HUES64 (cell line): ENCODE measurements around the gene BCAS3.
"Not testable (repeated sequence)": the region's sequence is repeated elsewhere in the genome, so short reads cannot be mapped to it uniquely, and the experiment has no call there.

Experiments used
- H3K27ac ChIP-seq: 2 replicates; pipeline ENCODE4 v1.7.0; 2013; ENCODE audit warnings: low read depth, low read length, inconsistent platforms
- H3K27me3 ChIP-seq: 2 replicates; pipeline ENCODE4 v1.6.1; 2013; ENCODE audit warnings: mild to moderate bottlenecking, low read length; ENCODE audit not compliant: insufficient read depth
- H3K36me3 ChIP-seq: 2 replicates; pipeline ENCODE4 v1.6.1; 2013; ENCODE audit warnings: mild to moderate bottlenecking, low read length; ENCODE audit not compliant: insufficient read depth
- H3K4me1 ChIP-seq: 2 replicates; pipeline ENCODE4 v1.6.1; 2013; ENCODE audit warnings: mild to moderate bottlenecking, low read length, moderate library complexity; ENCODE audit not compliant: insufficient read depth
- H3K4me3 ChIP-seq: 2 replicates; pipeline ENCODE4 v1.5.1; 2013; ENCODE audit warnings: mild to moderate bottlenecking, low read length, moderate library complexity
- H3K9ac ChIP-seq: 2 replicates; pipeline ENCODE4 v1.6.1; 2013; ENCODE audit warnings: mild to moderate bottlenecking, low read depth, low read length
- H3K9me3 ChIP-seq: 2 replicates; pipeline ENCODE4 v1.6.1; 2013; ENCODE audit warnings: low read depth, low read length; ENCODE audit not compliant: insufficient read depth
- WGBS: fragments of 150-250, 120-280 bp; methylation state at CpG from one replicate; pipeline ENCODE4 v1.1.7; 2013; ENCODE audit warnings: missing lambda C conversion rate; 5-methylcytosine and 5-hydroxymethylcytosine counted together

Gene BCAS3

GRCh38 chr17:60646701-60647100 is 30.9 kb upstream of the BCAS3 start:
- Histone ChIP-seq H3K9me3 (no peaks in the 10 kb centered on the region), H3K36me3 (peaks cover 37% of the 10 kb centered on the region), H3K4me1 (no peaks in the 10 kb centered on the region), H3K27ac (no peak overlapping the region), H3K4me3 (no peak overlapping the region), H3K27me3 (no peaks in the 10 kb centered on the region), H3K9ac (no peak overlapping the region)
- 88% methylated on average over 2 of the region's 3 CpGs for WGBS

DNA sequence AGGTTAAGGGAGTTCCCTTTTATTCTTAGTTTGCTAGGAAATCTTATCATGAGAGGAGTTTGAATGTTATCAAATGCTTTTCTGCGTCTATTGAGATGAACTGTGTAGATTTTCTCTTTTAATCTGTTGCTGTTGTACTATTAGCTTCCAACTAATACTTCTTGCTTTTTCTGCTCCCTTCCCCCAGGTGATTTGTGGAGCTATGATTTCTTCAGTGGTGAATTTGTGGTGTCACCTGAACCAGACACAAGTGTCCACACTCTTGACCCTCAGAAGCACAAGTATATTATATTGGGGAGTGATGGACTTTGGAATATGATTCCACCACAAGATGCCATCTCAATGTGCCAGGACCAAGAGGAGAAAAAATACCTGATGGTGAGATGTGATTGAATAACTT is 29.9 kb upstream of the BCAS3 start:
- Histone ChIP-seq H3K4me1 (no peaks in the 10 kb centered on the region), H3K27ac (no peak overlapping the region), H3K4me3 (no peak overlapping the region), H3K9ac (no peak overlapping the region), H3K27me3 (no peaks in the 10 kb centered on the region), H3K9me3 (no peaks in the 10 kb centered on the region), H3K36me3 (peaks cover 37% of the 10 kb centered on the region)
- WGBS, result 80% methylated on average over 1 of the region's 1 CpG

- 81% methylated on average over 1 of the region's 2 CpGs for WGBS
- Histone ChIP-seq H3K4me1 (no peaks in the 10 kb centered on the region), H3K36me3 (peaks cover 44% of the 10 kb centered on the region), H3K27ac (no peak overlapping the region), H3K9ac (no peak overlapping the region), H3K9me3 (no peaks in the 10 kb centered on the region), H3K4me3 (no peak overlapping the region), H3K27me3 (no peaks in the 10 kb centered on the region)
These were observed 25.0 kb upstream of the BCAS3 start for GRCh38 chr17:60652454-60653247.

- peaks cover 41% of the 10 kb centered on the region for H3K36me3 ChIP-seq
- H3K27ac ChIP-seq, result no peak overlapping the region
- H3K9ac ChIP-seq, result no peak overlapping the region
- no peaks in the 10 kb centered on the region for H3K27me3 ChIP-seq
- H3K4me1 ChIP-seq, result no peaks in the 10 kb centered on the region
- H3K9me3 ChIP-seq, result no peaks in the 10 kb centered on the region
- 80% methylated on average over 1 of the region's 1 CpG for WGBS
- no peak overlapping the region for H3K4me3 ChIP-seq
These were observed 24.1 kb upstream of the BCAS3 start for GRCh38 chr17:60653569-60653968.

DNA sequence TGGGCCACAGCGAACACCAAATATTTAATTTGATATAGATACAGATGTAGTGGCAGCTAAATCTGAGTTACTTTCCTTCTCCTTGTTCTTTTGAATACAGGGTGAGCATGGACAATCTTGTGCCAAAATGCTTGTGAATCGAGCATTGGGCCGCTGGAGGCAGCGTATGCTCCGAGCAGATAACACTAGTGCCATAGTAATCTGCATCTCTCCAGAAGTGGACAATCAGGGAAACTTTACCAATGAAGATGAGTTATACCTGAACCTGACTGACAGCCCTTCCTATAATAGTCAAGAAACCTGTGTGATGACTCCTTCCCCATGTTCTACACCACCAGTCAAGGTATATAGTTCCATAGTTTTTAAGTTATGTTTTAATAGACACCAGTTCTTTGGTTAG is 21.2 kb upstream of the BCAS3 start:
- 98% methylated on average over 5 of the region's 5 CpGs for WGBS
- peaks cover 25% of the 10 kb centered on the region for H3K36me3 ChIP-seq
- H3K9ac ChIP-seq, result no peak overlapping the region
- H3K9me3 ChIP-seq, result no peaks in the 10 kb centered on the region
- no peak overlapping the region for H3K27ac ChIP-seq
- no peaks in the 10 kb centered on the region for H3K4me1 ChIP-seq
- H3K4me3 ChIP-seq, result no peak overlapping the region
- H3K27me3 ChIP-seq, result no peaks in the 10 kb centered on the region

- Histone ChIP-seq H3K27ac (no peak overlapping the region), H3K9me3 (no peaks in the 10 kb centered on the region), H3K4me3 (no peak overlapping the region), H3K27me3 (no peaks in the 10 kb centered on the region), H3K9ac (no peak overlapping the region), H3K4me1 (no peaks in the 10 kb centered on the region), H3K36me3 (peaks cover 39% of the 10 kb centered on the region)
- 91% methylated on average over 1 of the region's 1 CpG for WGBS
These were observed 18.5 kb upstream of the BCAS3 start for GRCh38 chr17:60659156-60659555.

DNA sequence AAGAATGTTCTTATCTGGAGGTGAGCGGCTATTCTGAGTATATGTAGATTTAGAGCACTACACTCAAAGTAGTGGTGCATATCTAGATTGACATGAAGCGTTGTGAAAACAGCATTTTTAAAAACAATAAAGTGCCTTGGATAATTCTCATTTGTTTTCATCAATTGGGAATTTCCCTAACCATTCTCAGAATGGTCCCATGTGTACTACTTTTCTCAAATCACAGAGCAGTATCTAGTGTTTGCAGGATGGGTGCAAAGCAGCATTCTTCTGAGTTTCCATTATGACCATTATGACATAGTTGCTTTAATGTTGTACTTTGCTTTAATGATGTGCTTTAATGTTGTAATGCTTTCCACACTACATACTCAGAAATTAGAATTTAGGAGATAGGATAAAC is 16.2 kb upstream of the BCAS3 start:
- Histone ChIP-seq H3K4me1 (no peaks in the 10 kb centered on the region), H3K9ac (no peak overlapping the region), H3K9me3 (no peaks in the 10 kb centered on the region), H3K4me3 (no peak overlapping the region), H3K27ac (no peak overlapping the region), H3K36me3 (peaks cover 41% of the 10 kb centered on the region), H3K27me3 (no peaks in the 10 kb centered on the region)
- WGBS, result 100% methylated on average over 2 of the region's 2 CpGs

DNA sequence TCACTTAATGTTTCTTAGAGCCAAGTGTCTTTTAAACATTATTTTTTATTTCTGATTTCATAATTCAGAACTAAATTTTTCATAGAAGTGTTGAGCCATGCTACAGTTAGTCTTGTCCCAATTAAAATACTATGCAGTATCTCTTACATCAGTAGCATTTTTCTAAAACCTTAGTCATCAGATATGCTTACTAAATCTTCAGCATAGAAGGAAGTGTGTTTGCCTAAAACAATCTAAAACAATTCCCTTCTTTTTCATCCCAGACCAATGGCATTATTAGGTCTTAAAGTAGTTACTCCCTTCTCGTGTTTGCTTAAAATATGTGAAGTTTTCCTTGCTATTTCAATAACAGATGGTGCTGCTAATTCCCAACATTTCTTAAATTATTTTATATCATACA is 13.6 kb upstream of the BCAS3 start:
- H3K36me3 ChIP-seq, result peaks cover 23% of the 10 kb centered on the region
- H3K4me1 ChIP-seq, result no peaks in the 10 kb centered on the region
- WGBS, result no CpG with 5 or more reads among the region's 1 CpG
- H3K4me3 ChIP-seq, result no peak overlapping the region
- H3K9me3 ChIP-seq, result no peaks in the 10 kb centered on the region
- no peak overlapping the region for H3K27ac ChIP-seq
- H3K27me3 ChIP-seq, result no peaks in the 10 kb centered on the region
- no peak overlapping the region for H3K9ac ChIP-seq

GRCh38 chr17:60665602-60666001 is 12.0 kb upstream of the BCAS3 start:
- Histone ChIP-seq H3K4me3 (no peak overlapping the region), H3K36me3 (peaks cover 20% of the 10 kb centered on the region), H3K4me1 (no peaks in the 10 kb centered on the region), H3K27ac (no peak overlapping the region), H3K9me3 (no peaks in the 10 kb centered on the region), H3K9ac (no peak overlapping the region), H3K27me3 (no peaks in the 10 kb centered on the region)
- WGBS, result 95% methylated on average over 5 of the region's 5 CpGs

DNA sequence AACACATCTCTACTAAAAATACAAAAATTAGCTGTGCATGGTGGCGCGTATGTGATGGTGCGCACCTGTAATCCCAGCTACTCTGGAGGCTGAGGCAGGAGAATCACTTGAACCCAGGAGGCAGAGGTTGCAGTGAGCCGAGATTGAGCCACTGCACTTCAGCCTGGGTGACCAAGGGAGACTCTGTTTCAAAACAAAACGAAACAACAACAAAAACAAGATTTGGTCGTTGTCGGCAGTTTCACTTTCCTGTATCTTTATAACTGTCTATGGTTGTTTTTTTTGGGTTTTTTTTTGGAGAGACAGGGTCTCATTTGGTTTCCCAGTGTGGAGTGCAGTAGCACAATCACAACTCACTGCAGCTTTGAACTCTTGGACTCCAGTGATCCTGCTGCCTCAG is 8.9 kb upstream of the BCAS3 start:
- H3K9ac ChIP-seq, H3K9me3 ChIP-seq: not testable (repeated sequence)
- WGBS, result 94% methylated on average over 7 of the region's 7 CpGs

GRCh38 chr17:60671482-60671881 is 6.2 kb upstream of the BCAS3 start:
- Histone ChIP-seq H3K9ac (no peak overlapping the region), H3K27me3 (no peaks in the 10 kb centered on the region), H3K36me3 (no peaks in the 10 kb centered on the region), H3K9me3 (no peaks in the 10 kb centered on the region), H3K27ac (no peak overlapping the region), H3K4me3 (no peak overlapping the region), H3K4me1 (no peaks in the 10 kb centered on the region)
- 50% methylated on average over 2 of the region's 2 CpGs for WGBS

More for the DNA sequence above, 8.9 kb upstream of the BCAS3 start:
- not testable (repeated sequence) for H3K36me3 ChIP-seq, H3K27me3 ChIP-seq, H3K4me1 ChIP-seq, H3K4me3 ChIP-seq, H3K27ac ChIP-seq

GRCh38 chr17:60674637-60675036 is 3.0 kb upstream of the BCAS3 start:
- 87% methylated on average over 7 of the region's 7 CpGs for whole genome bisulfite sequencing
- H3K4me3 ChIP-seq, result not testable (repeated sequence)

More at GRCh38 chr17:60674637-60675036, 3.0 kb upstream of the BCAS3 start:
- H3K9ac ChIP-seq, H3K36me3 ChIP-seq, H3K4me1 ChIP-seq, H3K27me3 ChIP-seq, H3K9me3 ChIP-seq, H3K27ac ChIP-seq: not testable (repeated sequence)
